Gastrocnemius medialis (tissue), 4 donors: Measurements from ENCODE around the gene GALNTL6. TPM values are rescaled to one million over a fixed set of nuclear protein-coding genes. Genes with fewer than 3 reads are reported as not detected.

ENCODE experiments used
- ATAC-seq, 2 donors: fragments of 150-250 bp; one replicate each; pipeline ENCODE4 v1.9.1; 2016
- DNase-seq, 2 donors: peaks; one replicate each; pipeline ENCODE4 v3.0.0-alpha.2; 2019
- H3K27ac ChIP-seq, 4 donors: fragments of 200-600 bp; sonication (generic); 1 replicate in 1 of 4; 2 replicates in 3 of 4; pipeline ENCODE4 v1.5.1; 2016 to 2018; ENCODE audit warnings: mild to moderate bottlenecking in 2 of 4, moderate library complexity in 1 of 4
- H3K27me3 ChIP-seq, 3 donors: fragments of 200-600 bp; sonication (generic) in 2 of 3; 1 replicate in 1 of 3; 2 replicates in 2 of 3; pipeline versions ENCODE4 v1.5.1 to v1.6.0; 2016 to 2019; ENCODE audit warnings: mild to moderate bottlenecking in 1 of 3, moderate library complexity in 1 of 3
- H3K36me3 ChIP-seq, 2 donors: fragments of 200-600 bp; sonication (generic) in 1 of 2; one replicate each; pipeline ENCODE4 v1.5.1; 2017 to 2018
- H3K4me1 ChIP-seq, 2 donors: fragments of 200-600 bp; sonication (generic) in 1 of 2; one replicate each; pipeline ENCODE4 v1.5.1; 2016 to 2017; ENCODE audit warnings: mild to moderate bottlenecking in 2 of 2
- H3K4me3 ChIP-seq, 4 donors: fragments of 200-600 bp; sonication (generic) in 3 of 4; 1 replicate in 1 of 4; 2 replicates in 3 of 4; pipeline ENCODE4 v1.5.1; 2016 to 2019; ENCODE audit warnings: mild to moderate bottlenecking in 2 of 4
- H3K9me3 ChIP-seq, 3 donors: fragments of 200-600 bp; sonication (generic) in 2 of 3; 1 replicate in 1 of 3; 2 replicates in 2 of 3; pipeline ENCODE4 v1.5.1; 2016 to 2019
- CTCF ChIP-seq, 5 experiments: fragments of 450-650 bp in 3 of 5; fragments of 200-600 bp in 2 of 5; sonication (generic) in 2 of 5; IDR thresholded peaks in 4 of 5; conservative IDR thresholded peaks in 1 of 5; 1 replicate in 4 of 5; 2 replicates in 1 of 5; pipeline ENCODE4 v1.5.1; 2016 to 2019; ENCODE audit warnings: antibody characterized with exemption in 5 of 5, mild to moderate bottlenecking in 3 of 5, moderate library complexity in 3 of 5
- POLR2A ChIP-seq, 2 donors: fragments of 450-650 bp; IDR thresholded peaks; one replicate each; pipeline ENCODE4 v1.6.1; 2017; ENCODE audit warnings: antibody characterized with exemption in 2 of 2, mild to moderate bottlenecking in 2 of 2, moderate library complexity in 2 of 2
- in situ Hi-C, 4 donors: fragments of 200-750 bp; cut with MboI; loops; one replicate each; pipeline versions ENCODE4 v1.15.0 to v1.8.0; 2017; ENCODE audit warnings: low sequenced_read_pairs in 4 of 4
- intact Hi-C: fragments of 100-400 bp; cut with DNase I; formaldehyde crosslinking; loops from one replicate; pipeline ENCODE4 v1.15.1; 2023; ENCODE audit warnings: low total_unique reads
- total RNA-seq, 4 donors: library from RNA; depleted of rRNA; stranded (reverse); fragments of >200 nt; gene quantifications; one replicate each; pipeline versions ENCODE4 v1.1.0 to v1.2.3, GENCODE V29; 2016

GALNTL6 gene
- total RNA-seq, 4 donors from 2014 or later, result not detected

- H3K27ac ChIP-seq, result no peak overlapping the region
- H3K27me3 ChIP-seq, result no peaks in the 10 kb centered on the region
- H3K36me3 ChIP-seq, result no peaks in the 10 kb centered on the region
- H3K9me3 ChIP-seq, result no peaks in the 10 kb centered on the region
- in situ Hi-C loops, result no loop called here
- no peak for DNase-seq
- TF ChIP-seq CTCF (IDR thresholded peaks at IDR 0.05 in 4 of 5, conservative IDR thresholded peaks at IDR 0.05 in 1 of 5) (no peak), POLR2A (IDR thresholded peaks at IDR 0.05) (no peak)
- no peak overlapping the region for H3K4me3 ChIP-seq
- H3K4me1 ChIP-seq, result no peaks in the 10 kb centered on the region
- ATAC-seq, result no peak
- intact Hi-C loops, result no loop called here
Measured at GRCh38 chr4:172323288-172323687, 510.1 kb downstream of the GALNTL6 start.

- Histone ChIP-seq H3K27me3 (no peaks in the 10 kb centered on the region), H3K4me1 (no peaks in the 10 kb centered on the region), H3K27ac (no peak overlapping the region), H3K4me3 (no peak overlapping the region), H3K36me3 (no peaks in the 10 kb centered on the region), H3K9me3 (no peaks in the 10 kb centered on the region)
- ATAC-seq, result no peak
- DNase-seq, result no peak
- intact Hi-C loops, result no loop called here
- TF ChIP-seq POLR2A (IDR thresholded peaks at IDR 0.05) (no peak), CTCF (IDR thresholded peaks at IDR 0.05 in 4 of 5, conservative IDR thresholded peaks at IDR 0.05 in 1 of 5) (no peak)
- in situ Hi-C loops, result no loop called here
Measured at GRCh38 chr4:172344308-172344938, 531.2 kb downstream of the GALNTL6 start.

GRCh38 chr4:172348426-172348825, 535.2 kb downstream of the GALNTL6 start:
- H3K4me1 ChIP-seq, result no peaks in the 10 kb centered on the region

GRCh38 chr4:172352356-172352755, 539.2 kb downstream of the GALNTL6 start:
- in situ Hi-C loops, result no loop called here
- TF ChIP-seq CTCF (IDR thresholded peaks at IDR 0.05 in 4 of 5, conservative IDR thresholded peaks at IDR 0.05 in 1 of 5) (no peak), POLR2A (IDR thresholded peaks at IDR 0.05) (no peak)
- no peak for DNase-seq
- H3K36me3 ChIP-seq, result no peaks in the 10 kb centered on the region
- no peak overlapping the region for H3K27ac ChIP-seq
- no peaks in the 10 kb centered on the region for H3K27me3 ChIP-seq
- ATAC-seq, result no peak
- H3K4me1 ChIP-seq, result no peaks in the 10 kb centered on the region
- H3K4me3 ChIP-seq, result no peak overlapping the region
- no peaks in the 10 kb centered on the region for H3K9me3 ChIP-seq
- intact Hi-C loops, result no loop called here

More at GRCh38 chr4:172348426-172348825, 535.2 kb downstream of the GALNTL6 start:
- ATAC-seq (no peak), DNase-seq (no peak)
- no peak overlapping the region for H3K27ac ChIP-seq
- H3K36me3 ChIP-seq, result no peaks in the 10 kb centered on the region
- TF ChIP-seq POLR2A (IDR thresholded peaks at IDR 0.05) (no peak), CTCF (IDR thresholded peaks at IDR 0.05 in 4 of 5, conservative IDR thresholded peaks at IDR 0.05 in 1 of 5) (no peak)
- in situ Hi-C loops, result no loop called here
- no peak overlapping the region for H3K4me3 ChIP-seq
- no peaks in the 10 kb centered on the region for H3K27me3 ChIP-seq
- intact Hi-C loops, result no loop called here
- H3K9me3 ChIP-seq, result no peaks in the 10 kb centered on the region

- no peak for ATAC-seq
- no peak for TF ChIP-seq POLR2A (IDR thresholded peaks at IDR 0.05)
Measured at GRCh38 chr4:172356016-172356415, 542.8 kb downstream of the GALNTL6 start.

More at GRCh38 chr4:172356016-172356415, 542.8 kb downstream of the GALNTL6 start:
- Histone ChIP-seq H3K27ac (no peak overlapping the region), H3K4me3 (no peak overlapping the region), H3K36me3 (no peaks in the 10 kb centered on the region), H3K4me1 (no peaks in the 10 kb centered on the region), H3K9me3 (no peaks in the 10 kb centered on the region), H3K27me3 (no peaks in the 10 kb centered on the region)
- in situ Hi-C loops (no loop called here), intact Hi-C loops (no loop called here)
- DNase-seq, result no peak
